Endothelial cell of umbilical vein (primary cell): ENCODE data around the gene BCL6B.

ENCODE experiments used
- CTCF ChIP-seq, 2 donors: IDR thresholded peaks; 1 replicate in 1 of 2; 2 replicates in 1 of 2; pipeline ENCODE4 v1.5.1; 2011; ENCODE audit warnings: low read length in 2 of 2, mild to moderate bottlenecking in 2 of 2, moderate library complexity in 2 of 2, control low read depth in 1 of 2, inconsistent platforms in 1 of 2, low read depth in 1 of 2; ENCODE audit not compliant: insufficient read depth in 1 of 2; ENCODE audit errors: extremely low read depth in 1 of 2
- EZH2 ChIP-seq: IDR thresholded peaks from 2 replicates; pipeline ENCODE4 v1.6.1; 2012; ENCODE audit warnings: borderline replicate concordance, low read depth, mild to moderate bottlenecking, moderate library complexity, low read length, inconsistent platforms; ENCODE audit not compliant: severe bottlenecking
- JUN ChIP-seq: IDR thresholded peaks from 2 replicates; pipeline ENCODE4 v1.6.1; 2011; ENCODE audit warnings: borderline replicate concordance, low read depth; ENCODE audit not compliant: insufficient read length, insufficient read depth
- POLR2A ChIP-seq: IDR thresholded peaks from 2 replicates; pipeline ENCODE4 v1.6.1; 2012; ENCODE audit warnings: low read depth, mild to moderate bottlenecking, control low read depth, low read length
- POLR2AphosphoS5 ChIP-seq: IDR thresholded peaks from 2 replicates; pipeline ENCODE4 v1.6.1; 2012; ENCODE audit warnings: low read depth, mild to moderate bottlenecking, control low read depth, low read length, moderate library complexity; ENCODE audit not compliant: insufficient read depth

- no peak for TF ChIP-seq CTCF (IDR thresholded peaks at IDR 0.05; ENCODE audit: extremely low read depth in 1 of 2, insufficient read depth in 1 of 2, low read depth in 1 of 2, low read length in 2 of 2)
- TF ChIP-seq POLR2A: no peak
- TF ChIP-seq EZH2: no peak
- TF ChIP-seq POLR2AphosphoS5: no peak
- TF ChIP-seq JUN: no peak
Observed at GRCh38 chr17:7038025-7038862, 15.4 kb downstream of the BCL6B start.
